Cardiac muscle cell (in vitro differentiated cells and primary cell): ENCODE data around the gene CCDC32. TPM values are rescaled to one million over a fixed set of nuclear protein-coding genes. Genes with fewer than 3 reads are reported as not detected.
A peak's percentile ranks its signal among the peaks of the same experiment; 100 is the strongest.
"Not testable (repeated sequence)": the region's sequence is repeated elsewhere in the genome, so short reads cannot be mapped to it uniquely, and the experiment has no call there.

Source experiments
- DNase-seq, 2 donors: peaks; one replicate each; pipeline versions ENCODE4 v3.0.0 to v3.0.0-alpha.2; 2010 to 2017; ENCODE audit warnings: low read depth in 1 of 2, low spot score in 1 of 2
- H3K27ac ChIP-seq: fragments of 200-600 bp; sonication (generic); 2 replicates; pipeline ENCODE4 v1.5.1; 2016
- H3K27me3 ChIP-seq: fragments of 200-600 bp; sonication (generic); 2 replicates; pipeline ENCODE4 v1.6.0; 2016; ENCODE audit warnings: control low read depth
- H3K36me3 ChIP-seq: fragments of 200-600 bp; sonication (generic); 2 replicates; pipeline ENCODE4 v1.5.1; 2016; ENCODE audit warnings: control low read depth
- H3K4me1 ChIP-seq: fragments of 200-600 bp; sonication (generic); 2 replicates; pipeline ENCODE4 v1.8.1; 2017; ENCODE audit warnings: low read depth, mild to moderate bottlenecking, mixed run types
- H3K4me3 ChIP-seq: fragments of 200-600 bp; sonication (generic); 2 replicates; pipeline ENCODE4 v1.5.1; 2016; ENCODE audit warnings: mild to moderate bottlenecking
- H3K9me3 ChIP-seq: fragments of 200-600 bp; sonication (generic); 2 replicates; pipeline ENCODE4 v1.5.1; 2017; ENCODE audit warnings: low read depth, mild to moderate bottlenecking, control low read depth
- CTCF ChIP-seq: IDR thresholded peaks from 2 replicates; pipeline ENCODE4 v1.5.1; 2012; ENCODE audit warnings: low read depth, mild to moderate bottlenecking, low read length
- polyA plus RNA-seq: library from polyadenylated mRNA; unstranded; fragments of >200 nt; fragmentation: Nextera tagmentation; extraction: Ambion mirVana; gene quantifications from 2 replicates; pipeline ENCODE4 v1.2.1, GENCODE V29; 2016
- total RNA-seq: library from RNA; depleted of rRNA; stranded (reverse); fragments of >200 nt; gene quantifications from 2 replicates; pipeline ENCODE4 v1.2.3, GENCODE V29; 2016

Gene CCDC32
- total and polyA plus RNA-seq, 2 experiments from 2014 or later: 16.7 to 26.2 TPM

GRCh38 chr15:40582726-40583246 is 17.9 kb upstream of the CCDC32 start:
- no peaks in the 10 kb centered on the region for H3K36me3 ChIP-seq
- peak in 1 of 2 donors; percentile 38 for DNase-seq
- no peak for TF ChIP-seq CTCF
- H3K9me3 ChIP-seq: no peaks in the 10 kb centered on the region
- no peak overlapping the region for H3K27ac ChIP-seq
- no peaks in the 10 kb centered on the region for H3K27me3 ChIP-seq
- no peak overlapping the region for H3K4me3 ChIP-seq
- no peaks in the 10 kb centered on the region for H3K4me1 ChIP-seq

- H3K4me1 ChIP-seq, H3K27me3 ChIP-seq, DNase-seq, H3K9me3 ChIP-seq, H3K4me3 ChIP-seq, H3K36me3 ChIP-seq, H3K27ac ChIP-seq: not testable (repeated sequence)
Measured at GRCh38 chr15:40581796-40582195, 17.0 kb upstream of the CCDC32 start.

- H3K4me3 ChIP-seq: no peak overlapping the region
- no peaks in the 10 kb centered on the region for H3K9me3 ChIP-seq
- no peak overlapping the region for H3K27ac ChIP-seq
- H3K4me1 ChIP-seq: no peaks in the 10 kb centered on the region
- H3K27me3 ChIP-seq: no peaks in the 10 kb centered on the region
- TF ChIP-seq CTCF: no peak
- H3K36me3 ChIP-seq: peaks cover 8% of the 10 kb centered on the region
- no peak for DNase-seq
Measured at GRCh38 chr15:40578892-40579291, 14.1 kb upstream of the CCDC32 start.

- H3K27ac ChIP-seq, DNase-seq, H3K36me3 ChIP-seq, H3K9me3 ChIP-seq, H3K27me3 ChIP-seq, H3K4me1 ChIP-seq, H3K4me3 ChIP-seq: not testable (repeated sequence)
Measured at GRCh38 chr15:40576914-40577313, 12.1 kb upstream of the CCDC32 start.

GRCh38 chr15:40575113-40575512 is 10.3 kb upstream of the CCDC32 start:
- TF ChIP-seq CTCF: no peak
- Histone ChIP-seq H3K36me3 (peaks cover 12% of the 10 kb centered on the region), H3K4me1 (peaks cover 6% of the 10 kb centered on the region), H3K27ac (no peak overlapping the region), H3K9me3 (no peaks in the 10 kb centered on the region), H3K4me3 (no peak overlapping the region), H3K27me3 (no peaks in the 10 kb centered on the region)
- no peak for DNase-seq

GRCh38 chr15:40569129-40569953 is 4.5 kb upstream of the CCDC32 start, which contains the start of gene RPUSD2:
TSS of gene RPUSD2 (plus strand) at chr15:40569299. CDS start at chr15:40569338, 39 bp downstream.
- Histone ChIP-seq H3K27me3 (no peaks in the 10 kb centered on the region), H3K36me3 (peaks cover 5% of the 10 kb centered on the region), H3K4me3 (peak within 1 kb of the TSS; percentile 93), H3K27ac (peak within 1 kb of the TSS; percentile 76), H3K4me1 (peaks cover 9% of the 10 kb centered on the region), H3K9me3 (no peaks in the 10 kb centered on the region)
- no peak for TF ChIP-seq CTCF
- peak; percentile 94 to 95 for DNase-seq
